HL-60 (cell line): ENCODE results near the gene CD81.

Experiments
- DNase-seq, 2 experiments: peaks; one replicate each; pipeline ENCODE4 v3.0.0-alpha.2; 2010 to 2020; ENCODE audit warnings: low read depth in 1 of 2, low spot score in 1 of 2
- H3K27ac ChIP-seq: fragments of 250-450 bp; sonication (Bioruptor Pico); replicated peaks from 2 replicates; pipeline ENCODE4 v1.5.1; 2020; ENCODE audit warnings: mild to moderate bottlenecking, moderate library complexity
- H3K27me3 ChIP-seq: fragments of 250-450 bp; sonication (Bioruptor Pico); 2 replicates; pipeline ENCODE4 v1.5.1; 2021; ENCODE audit warnings: mild to moderate bottlenecking, moderate library complexity; ENCODE audit not compliant: insufficient read depth, poor library complexity, severe bottlenecking
- H3K4me3 ChIP-seq: replicated peaks from 2 replicates; pipeline ENCODE4 v1.5.1; 2011; ENCODE audit warnings: mild to moderate bottlenecking, control low read depth, low read length; ENCODE audit not compliant: insufficient read depth
- CTCF ChIP-seq: IDR thresholded peaks from one replicate; pipeline ENCODE4 v1.5.1; 2011; ENCODE audit warnings: low read length, control low read depth, inconsistent platforms; ENCODE audit not compliant: insufficient read depth
- GABPA ChIP-seq: IDR thresholded peaks from 2 replicates; pipeline ENCODE4 v1.6.1; 2012; ENCODE audit warnings: low read depth
- POLR2AphosphoS5 ChIP-seq: IDR thresholded peaks from 2 replicates; pipeline ENCODE4 v1.6.1; 2012; ENCODE audit warnings: low read depth
- REST ChIP-seq: IDR thresholded peaks from 2 replicates; pipeline ENCODE4 v1.6.1; 2012; ENCODE audit warnings: low read depth; ENCODE audit not compliant: insufficient replicate concordance
- SPI1 ChIP-seq: IDR thresholded peaks from 2 replicates; pipeline ENCODE4 v1.6.1; 2012; ENCODE audit warnings: low read depth, mild to moderate bottlenecking, borderline replicate concordance

Gene CD81

GRCh38 chr11:2414616-2415015 is 37.5 kb downstream of the CD81 start:
- H3K27me3 ChIP-seq = no peaks in the 10 kb centered on the region
- no peak for DNase-seq
- no peak for TF ChIP-seq GABPA
- no peak for TF ChIP-seq REST
- no peak for TF ChIP-seq CTCF
- no peak for TF ChIP-seq SPI1
- no peak for TF ChIP-seq POLR2AphosphoS5
- no peak overlapping the region for H3K4me3 ChIP-seq
- H3K27ac ChIP-seq = no peak overlapping the region

GRCh38 chr11:2415171-2415570 is 38.1 kb downstream of the CD81 start:
- no peak for DNase-seq
- H3K27ac ChIP-seq = no peak overlapping the region
- no peaks in the 10 kb centered on the region for H3K27me3 ChIP-seq
- TF ChIP-seq POLR2AphosphoS5 (no peak), CTCF (no peak), SPI1 (no peak), REST (no peak), GABPA (no peak)
- no peak overlapping the region for H3K4me3 ChIP-seq

- Histone ChIP-seq H3K27ac (no peak overlapping the region), H3K4me3 (no peak overlapping the region), H3K27me3 (no peaks in the 10 kb centered on the region)
- DNase-seq = peak in 1 of 2 experiments; percentile 31
- peak; percentile 24 for TF ChIP-seq CTCF
- no peak for TF ChIP-seq GABPA
Measured at GRCh38 chr11:2415601-2416380, 38.7 kb downstream of the CD81 start.

GRCh38 chr11:2416765-2417164 is 39.7 kb downstream of the CD81 start:
- no peak for DNase-seq
- H3K27me3 ChIP-seq = no peaks in the 10 kb centered on the region
- H3K27ac ChIP-seq = no peak overlapping the region
- TF ChIP-seq POLR2AphosphoS5 (no peak), REST (no peak), SPI1 (no peak), GABPA (no peak), CTCF (no peak)
- H3K4me3 ChIP-seq = no peak overlapping the region
